K562 (cell line): ENCODE data around the gene UBR7. TPM values are rescaled to one million over a fixed set of nuclear protein-coding genes. Genes with fewer than 3 reads are reported as not detected.

Source experiments
- ATAC-seq: fragments of 200-7000 bp; cut with Tn5 transposase; 3 replicates; pipeline ENCODE4 v1.9.1; 2020; ENCODE audit warnings: moderate library complexity
- BruUV-seq: library from RNA; stranded (reverse); fragments of 400-500 nt; replicated peaks from 2 replicates; lab custom pipeline; 2021; lab: Mats Ljungman, UMichigan
- CTCF ChIA-PET: fragments of 300-600 bp; formaldehyde crosslinking; extraction: SDS; loops from one replicate; lab custom pipeline; 2021; ENCODE audit warnings: low intra/inter-chr PET ratio; lab: Yijun Ruan, JAX
- POLR2A ChIA-PET: fragments of 300-600, 350-650 bp; sonication (Branson Sonifier 250); formaldehyde crosslinking; extraction: SDS; loops from one replicate; lab custom pipeline; 2021; ENCODE audit warnings: antibody characterized with exemption, inconsistent platforms; lab: Yijun Ruan, JAX
- DNase-seq, 4 experiments: peaks; one replicate each; pipeline versions ENCODE4 v3.0.0 to v3.0.0-alpha.2; 2011 to 2018; ENCODE audit warnings: low spot score in 3 of 4, mixed read lengths in 3 of 4; ENCODE audit errors: extremely low read depth in 1 of 4
- FAIRE-seq: peaks from 2 replicates; lab custom pipeline; 2011; peaks lifted over from hg19 to GRCh38; lab: Jason Lieb, UNC
- H2AFZ ChIP-seq: 2 replicates; pipeline ENCODE4 v1.6.0; 2011; ENCODE audit warnings: low read depth, low read length, control low read depth, inconsistent platforms
- H3K27ac ChIP-seq: fragments of 200-600 bp; 3 replicates; pipeline ENCODE4 v1.8.0; 2011; ENCODE audit warnings: low read depth, mild to moderate bottlenecking, control low read depth, inconsistent platforms, low read length, moderate library complexity, mixed read lengths; ENCODE audit errors: extremely low read depth
- H3K27me3 ChIP-seq, 2 experiments: fragments of 300-600 bp in 1 of 2; 2 replicates in 1 of 2; 3 replicates in 1 of 2; pipeline versions ENCODE4 v1.6.0 to v1.8.0; 2011; ENCODE audit warnings: inconsistent platforms in 2 of 2, low read length in 2 of 2, mild to moderate bottlenecking in 1 of 2, mixed read lengths in 1 of 2, moderate library complexity in 1 of 2; ENCODE audit not compliant: control insufficient read depth in 2 of 2, insufficient read depth in 2 of 2
- H3K36me3 ChIP-seq: fragments of 300-600 bp; 3 replicates; pipeline ENCODE4 v1.8.0; 2011; ENCODE audit warnings: mild to moderate bottlenecking, low read length, inconsistent platforms; ENCODE audit not compliant: control insufficient read depth, insufficient read depth
- H3K4me1 ChIP-seq, 2 experiments: fragments of 200-600 bp in 1 of 2; replicated peaks in 1 of 2; 2 replicates in 1 of 2; 3 replicates in 1 of 2; pipeline versions ENCODE4 v1.5.1 to v1.8.0; 2011; ENCODE audit warnings: inconsistent platforms in 2 of 2, low read length in 2 of 2, mild to moderate bottlenecking in 1 of 2, mixed read lengths in 1 of 2, moderate library complexity in 1 of 2; ENCODE audit not compliant: control insufficient read depth in 2 of 2, insufficient read depth in 2 of 2
- H3K4me2 ChIP-seq: 2 replicates; pipeline ENCODE4 v1.6.1; 2011; ENCODE audit warnings: low read length, control low read depth, inconsistent platforms, mixed read lengths; ENCODE audit not compliant: insufficient read depth
- H3K4me3 ChIP-seq: fragments of 200-600 bp; sonication (generic), shearing (Covaris generic); 2 replicates; pipeline ENCODE4 v1.5.1; 2016; ENCODE audit warnings: control low read depth, inconsistent platforms
- H3K79me2 ChIP-seq: fragments of 200-600 bp; 3 replicates; pipeline ENCODE4 v1.8.0; 2011; ENCODE audit warnings: low read length, inconsistent platforms; ENCODE audit not compliant: control insufficient read depth, insufficient read depth
- H3K9ac ChIP-seq, 2 experiments: 2 replicates each; pipeline versions ENCODE4 v1.6.0 to v1.6.1; 2011; ENCODE audit warnings: low read depth in 2 of 2, low read length in 2 of 2, control low read depth in 1 of 2, inconsistent platforms in 1 of 2, mild to moderate bottlenecking in 1 of 2, mixed read lengths in 1 of 2; ENCODE audit not compliant: insufficient read depth in 1 of 2
- H3K9me1 ChIP-seq: one replicate; pipeline ENCODE4 v1.6.0; 2011; ENCODE audit warnings: inconsistent platforms, mild to moderate bottlenecking, low read length, moderate library complexity; ENCODE audit not compliant: control insufficient read depth, insufficient read depth
- H3K9me3 ChIP-seq: replicated peaks from 2 replicates; pipeline ENCODE4 v1.5.1; 2011; ENCODE audit warnings: low read depth, low read length, inconsistent platforms; ENCODE audit not compliant: control insufficient read depth, insufficient read depth
- H4K20me1 ChIP-seq: replicated peaks from 2 replicates; pipeline ENCODE4 v1.6.1; 2011; ENCODE audit warnings: low read length, inconsistent platforms, mixed read lengths; ENCODE audit not compliant: control insufficient read depth, insufficient read depth
- ARNT ChIP-seq, 2 experiments: fragments of 450-650 bp; IDR thresholded peaks; 2 replicates each; pipeline ENCODE4 v1.6.1; 2016; ENCODE audit warnings: mild to moderate bottlenecking in 1 of 2
- BCOR ChIP-seq: fragments of 450-650 bp; IDR thresholded peaks from 2 replicates; pipeline ENCODE4 v1.6.1; 2016
- CBFB ChIP-seq: sonication (generic); formaldehyde crosslinking; IDR thresholded peaks from 2 replicates; pipeline ENCODE4 v1.4.0; 2020; ENCODE audit warnings: mild to moderate bottlenecking, missing genetic modification reagents
- PHB2 ChIP-seq: fragments of 450-650 bp; IDR thresholded peaks from 2 replicates; pipeline ENCODE4 v1.6.1; 2017; ENCODE audit warnings: low read depth
- WGBS: fragments of 100-300 bp; shearing (Covaris generic); methylation state at CpG from one replicate; pipeline ENCODE4 v1.1.6; 2016; ENCODE audit warnings: low coverage, mixed read lengths; ENCODE audit not compliant: insufficient coverage; ENCODE audit errors: missing lambda C conversion rate; 5-methylcytosine and 5-hydroxymethylcytosine counted together
- in situ Hi-C: fragments of 300-500 bp; cut with MboI; formaldehyde crosslinking; loops from 4 replicates; pipeline ENCODE4 v1.15.0; 2018; ENCODE audit warnings: inconsistent platforms, mixed read lengths
- intact Hi-C: fragments of 100-400 bp; cut with micrococcal nuclease; formaldehyde crosslinking; loops from 2 replicates; pipeline ENCODE4 v1.14.2; 2022
- polyA plus RNA-seq, 8 experiments: library from polyadenylated mRNA; depleted of rRNA in 4 of 8; stranded (reverse) in 5 of 8; unstranded in 3 of 8; fragments of >200 nt; fragmentation: Nextera tagmentation in 2 of 8; fragmentation: Illumina TruSeq in 1 of 8; extraction: Ambion mirVana in 2 of 8; extraction: Trizol in 1 of 8; gene quantifications; 2 replicates each; pipeline versions ENCODE4 v1.2.1 to v1.2.3, GENCODE V29; 2011 to 2014; ENCODE audit warnings: inconsistent platforms in 1 of 8, missing spikeins in 1 of 8
- total RNA-seq, 7 experiments: library from RNA; depleted of rRNA in 6 of 7; stranded (reverse); fragments of >200 nt in 6 of 7; fragmentation: Illumina TruSeq in 2 of 7; extraction: Trizol in 2 of 7; gene quantifications; 2 replicates each; pipeline versions ENCODE4 v1.2.1 to v1.2.3, GENCODE V29; 2011 to 2021; ENCODE audit warnings: low replicate concordance in 1 of 7
- TF ChIP-seq, protein P1 (sequence below): IDR thresholded peaks from 2 replicates; pipeline ENCODE4 v1.6.1; 2014; ENCODE audit warnings: antibody characterized with exemption
- TF ChIP-seq, protein P2 (sequence below), 2 experiments: fragments of 450-650 bp in 1 of 2; sonication (generic) in 1 of 2; formaldehyde crosslinking in 1 of 2; IDR thresholded peaks; 2 replicates each; pipeline versions ENCODE4 v1.7.1 to v1.9.0; 2016 to 2022; ENCODE audit warnings: inconsistent platforms in 1 of 2, mild to moderate bottlenecking in 1 of 2, missing genetic modification reagents in 1 of 2

Gene UBR7
- total and polyA plus RNA-seq, 9 of the 15 experiments (the other 6 are each of a cell fraction or from before 2014, with no cell fraction given): 12.5 to 63.0 (median 34.4) TPM

DNA sequence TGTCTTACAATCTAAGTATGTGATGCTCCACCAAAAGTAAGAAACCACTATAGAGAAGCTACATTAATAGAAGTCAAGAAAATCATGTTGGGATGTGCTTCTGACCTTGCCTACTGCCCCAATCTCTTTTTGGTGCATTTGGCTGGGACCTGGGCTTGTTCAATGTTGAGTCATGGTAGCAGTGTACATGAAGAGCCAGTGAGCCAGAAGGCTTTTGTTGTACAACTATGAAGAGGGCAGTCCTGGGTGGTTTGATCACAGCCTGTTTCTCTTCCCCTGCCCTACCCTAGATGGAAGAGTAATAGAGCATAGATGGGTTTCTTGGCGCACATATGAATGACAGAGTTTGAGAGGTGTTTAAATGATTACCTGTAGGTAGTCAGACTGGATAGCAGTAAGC is 56.4 kb downstream of the UBR7 start:
- intact Hi-C loops: no loop called here
- H3K27me3 ChIP-seq: no peaks in the 10 kb centered on the region
- H3K36me3 ChIP-seq: peaks cover 16% of the 10 kb centered on the region; the same call in 2 of the 3 replicates
- H3K27ac ChIP-seq: no peak overlapping the region
- DNase-seq (no peak), FAIRE-seq (no peak), ATAC-seq (no peak)
- H3K9me3 ChIP-seq: no peaks in the 10 kb centered on the region
- no peak overlapping the region for H3K9ac ChIP-seq
- ChIA-PET CTCF (no interaction called here), POLR2A (interaction anchor here (0.8 kb wide), 2 partner anchors 10 to 58 kb away, joined by 3 read pairs; no protein-coding TSS in a partner anchor)
- peaks cover 24% of the 10 kb centered on the region for H4K20me1 ChIP-seq
- H3K4me2 ChIP-seq: no peak overlapping the region
- no peaks in the 10 kb centered on the region for H3K9me1 ChIP-seq
- no TSS peak for BruUV-seq
- no peak overlapping the region for H3K4me3 ChIP-seq
- in situ Hi-C loops: no loop called here
- peaks cover 0 to 13% of the 10 kb centered on the region in 2 experiments; a peak in 2 of 5 replicates for H3K4me1 ChIP-seq
- WGBS: 100% methylated on average over 1 of the region's 1 CpG
- H3K79me2 ChIP-seq: no peaks in the 10 kb centered on the region; the same call in 2 of the 3 replicates
- H2AFZ ChIP-seq: no peak overlapping the region
- no peak for TF ChIP-seq ARNT (IDR thresholded peaks at IDR 0.05)
- no peak for TF ChIP-seq PHB2
- TF ChIP-seq, protein P1, sequence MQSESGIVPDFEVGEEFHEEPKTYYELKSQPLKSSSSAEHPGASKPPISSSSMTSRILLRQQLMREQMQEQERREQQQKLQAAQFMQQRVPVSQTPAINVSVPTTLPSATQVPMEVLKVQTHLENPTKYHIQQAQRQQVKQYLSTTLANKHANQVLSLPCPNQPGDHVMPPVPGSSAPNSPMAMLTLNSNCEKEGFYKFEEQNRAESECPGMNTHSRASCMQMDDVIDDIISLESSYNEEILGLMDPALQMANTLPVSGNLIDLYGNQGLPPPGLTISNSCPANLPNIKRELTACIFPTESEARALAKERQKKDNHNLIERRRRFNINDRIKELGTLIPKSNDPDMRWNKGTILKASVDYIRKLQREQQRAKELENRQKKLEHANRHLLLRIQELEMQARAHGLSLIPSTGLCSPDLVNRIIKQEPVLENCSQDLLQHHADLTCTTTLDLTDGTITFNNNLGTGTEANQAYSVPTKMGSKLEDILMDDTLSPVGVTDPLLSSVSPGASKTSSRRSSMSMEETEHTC: no peak
- TF ChIP-seq, protein P2, sequence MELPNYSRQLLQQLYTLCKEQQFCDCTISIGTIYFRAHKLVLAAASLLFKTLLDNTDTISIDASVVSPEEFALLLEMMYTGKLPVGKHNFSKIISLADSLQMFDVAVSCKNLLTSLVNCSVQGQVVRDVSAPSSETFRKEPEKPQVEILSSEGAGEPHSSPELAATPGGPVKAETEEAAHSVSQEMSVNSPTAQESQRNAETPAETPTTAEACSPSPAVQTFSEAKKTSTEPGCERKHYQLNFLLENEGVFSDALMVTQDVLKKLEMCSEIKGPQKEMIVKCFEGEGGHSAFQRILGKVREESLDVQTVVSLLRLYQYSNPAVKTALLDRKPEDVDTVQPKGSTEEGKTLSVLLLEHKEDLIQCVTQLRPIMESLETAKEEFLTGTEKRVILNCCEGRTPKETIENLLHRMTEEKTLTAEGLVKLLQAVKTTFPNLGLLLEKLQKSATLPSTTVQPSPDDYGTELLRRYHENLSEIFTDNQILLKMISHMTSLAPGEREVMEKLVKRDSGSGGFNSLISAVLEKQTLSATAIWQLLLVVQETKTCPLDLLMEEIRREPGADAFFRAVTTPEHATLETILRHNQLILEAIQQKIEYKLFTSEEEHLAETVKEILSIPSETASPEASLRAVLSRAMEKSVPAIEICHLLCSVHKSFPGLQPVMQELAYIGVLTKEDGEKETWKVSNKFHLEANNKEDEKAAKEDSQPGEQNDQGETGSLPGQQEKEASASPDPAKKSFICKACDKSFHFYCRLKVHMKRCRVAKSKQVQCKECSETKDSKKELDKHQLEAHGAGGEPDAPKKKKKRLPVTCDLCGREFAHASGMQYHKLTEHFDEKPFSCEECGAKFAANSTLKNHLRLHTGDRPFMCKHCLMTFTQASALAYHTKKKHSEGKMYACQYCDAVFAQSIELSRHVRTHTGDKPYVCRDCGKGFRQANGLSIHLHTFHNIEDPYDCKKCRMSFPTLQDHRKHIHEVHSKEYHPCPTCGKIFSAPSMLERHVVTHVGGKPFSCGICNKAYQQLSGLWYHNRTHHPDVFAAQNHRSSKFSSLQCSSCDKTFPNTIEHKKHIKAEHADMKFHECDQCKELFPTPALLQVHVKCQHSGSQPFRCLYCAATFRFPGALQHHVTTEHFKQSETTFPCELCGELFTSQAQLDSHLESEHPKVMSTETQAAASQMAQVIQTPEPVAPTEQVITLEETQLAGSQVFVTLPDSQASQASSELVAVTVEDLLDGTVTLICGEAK (IDR thresholded peaks at IDR 0.05): no peak
- TF ChIP-seq, protein P2 (CRISPR knock-in tag; IDR thresholded peaks at IDR 0.05): no peak
- TF ChIP-seq CBFB (CRISPR knock-in tag): no peak
- no peak for TF ChIP-seq BCOR
